ENCODE data around the gene ACYP2.

Gene ACYP2

GRCh38 chr2:54206596-54206995 lies 91.2 kb downstream of the ACYP2 start:
- Histone ChIP-seq H3K9me3 (ENCODE audit: low read length) (no peaks in the 10 kb centered on the region), H3K4me3 (ENCODE audit: low read depth in 1 of 2, low read length in 2 of 2) (no peak overlapping the region), H3K27ac (ENCODE audit: low read depth, low read length) (no peak overlapping the region)

DNA sequence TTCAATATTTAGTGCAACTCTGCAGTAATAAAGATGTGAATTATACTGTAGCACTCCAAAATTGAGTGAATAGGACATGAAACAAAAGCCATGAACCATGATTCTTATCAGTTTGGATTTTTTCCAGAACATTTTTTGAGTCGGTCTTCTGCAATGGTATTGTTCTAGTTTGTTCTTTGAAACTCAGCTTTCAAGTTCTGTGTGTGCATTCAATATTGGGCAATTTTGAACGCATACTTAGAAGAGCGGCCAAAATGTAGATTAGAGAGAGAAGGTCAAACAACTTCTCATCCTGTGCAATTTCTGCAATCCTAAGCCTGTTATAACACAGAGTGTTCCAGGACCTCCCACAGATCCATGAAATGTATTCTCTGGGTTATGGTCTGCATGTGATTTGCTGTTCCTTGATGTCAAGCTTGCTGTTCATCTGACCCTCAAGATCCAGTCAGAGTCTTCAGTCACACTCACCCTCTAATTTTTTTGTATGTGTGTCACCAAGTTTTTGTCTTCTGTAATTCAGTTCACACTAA lies 92.3 kb downstream of the ACYP2 start:
- Histone ChIP-seq H3K9ac (ENCODE audit: low read length) (no peak overlapping the region), H3K9me3 (ENCODE audit: low read length) (no peaks in the 10 kb centered on the region), H3K27me3 (ENCODE audit: control insufficient read depth in 1 of 2, insufficient read depth in 2 of 2, low read length in 2 of 2) (no peaks in the 10 kb centered on the region), H3K27ac (ENCODE audit: low read depth, low read length) (no peak overlapping the region), H3K36me3 (ENCODE audit: insufficient read depth, low read length) (no peaks in the 10 kb centered on the region), H3K4me1 (ENCODE audit: insufficient read depth, low read length) (no peaks in the 10 kb centered on the region), H3K4me3 (ENCODE audit: low read depth in 1 of 2, low read length in 2 of 2) (no peak overlapping the region)

More at GRCh38 chr2:54206596-54206995, 91.2 kb downstream of the ACYP2 start:
- Histone ChIP-seq H3K9ac (ENCODE audit: low read length) (no peak overlapping the region), H3K36me3 (ENCODE audit: insufficient read depth, low read length) (no peaks in the 10 kb centered on the region), H3K4me1 (ENCODE audit: insufficient read depth, low read length) (no peaks in the 10 kb centered on the region), H3K27me3 (ENCODE audit: control insufficient read depth in 1 of 2, insufficient read depth in 2 of 2, low read length in 2 of 2) (no peaks in the 10 kb centered on the region)

- H3K4me3 ChIP-seq (ENCODE audit: low read depth in 1 of 2, low read length in 2 of 2), result no peak overlapping the region
- H3K9me3 ChIP-seq (ENCODE audit: low read length), result no peaks in the 10 kb centered on the region
- no peaks in the 10 kb centered on the region for H3K27me3 ChIP-seq (ENCODE audit: control insufficient read depth in 1 of 2, insufficient read depth in 2 of 2, low read length in 2 of 2)
- no peaks in the 10 kb centered on the region for H3K4me1 ChIP-seq (ENCODE audit: insufficient read depth, low read length)
- H3K9ac ChIP-seq (ENCODE audit: low read length), result no peak overlapping the region
- H3K36me3 ChIP-seq (ENCODE audit: insufficient read depth, low read length), result no peaks in the 10 kb centered on the region
- H3K27ac ChIP-seq (ENCODE audit: low read depth, low read length), result no peak overlapping the region
Measured at GRCh38 chr2:54208364-54209240, 93.2 kb downstream of the ACYP2 start.

- no peaks in the 10 kb centered on the region for H3K27me3 ChIP-seq (ENCODE audit: control insufficient read depth in 1 of 2, insufficient read depth in 2 of 2, low read length in 2 of 2)
- H3K4me1 ChIP-seq (ENCODE audit: insufficient read depth, low read length), result no peaks in the 10 kb centered on the region
- no peaks in the 10 kb centered on the region for H3K36me3 ChIP-seq (ENCODE audit: insufficient read depth, low read length)
- no peak overlapping the region for H3K4me3 ChIP-seq (ENCODE audit: low read depth in 1 of 2, low read length in 2 of 2)
- no peak overlapping the region for H3K27ac ChIP-seq (ENCODE audit: low read depth, low read length)
- no peaks in the 10 kb centered on the region for H3K9me3 ChIP-seq (ENCODE audit: low read length)
- no peak overlapping the region for H3K9ac ChIP-seq (ENCODE audit: low read length)
Measured at GRCh38 chr2:54209379-54209778, 94.0 kb downstream of the ACYP2 start.

GRCh38 chr2:54212456-54212855 lies 97.0 kb downstream of the ACYP2 start:
- no peak overlapping the region for H3K9ac ChIP-seq (ENCODE audit: low read length)
- no peak overlapping the region for H3K27ac ChIP-seq (ENCODE audit: low read depth, low read length)
- no peak overlapping the region for H3K4me3 ChIP-seq (ENCODE audit: low read depth in 1 of 2, low read length in 2 of 2)
- no peaks in the 10 kb centered on the region for H3K27me3 ChIP-seq (ENCODE audit: control insufficient read depth in 1 of 2, insufficient read depth in 2 of 2, low read length in 2 of 2)
- no peaks in the 10 kb centered on the region for H3K36me3 ChIP-seq (ENCODE audit: insufficient read depth, low read length)
- H3K9me3 ChIP-seq (ENCODE audit: low read length), result peaks cover 7% of the 10 kb centered on the region
- no peaks in the 10 kb centered on the region for H3K4me1 ChIP-seq (ENCODE audit: insufficient read depth, low read length)

DNA sequence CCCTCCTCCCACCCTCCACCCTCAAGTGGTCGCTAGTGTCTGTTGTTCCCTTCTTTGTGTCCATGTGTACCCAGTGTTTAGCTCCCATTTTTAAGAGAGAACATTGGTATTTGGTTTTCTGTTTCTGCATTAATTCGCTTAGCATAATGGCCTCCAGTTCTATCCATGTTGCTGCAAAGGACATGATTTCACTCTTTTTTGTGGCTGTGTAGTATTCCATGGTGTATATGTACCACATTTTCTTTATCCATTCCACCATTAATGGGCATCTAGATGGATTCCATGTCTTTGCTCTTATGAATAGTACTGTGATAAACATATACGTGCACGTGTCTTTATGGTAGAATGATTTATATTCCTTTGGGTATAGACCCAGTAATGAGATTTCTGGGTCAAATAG lies 97.7 kb downstream of the ACYP2 start:
- peaks cover 7% of the 10 kb centered on the region for H3K9me3 ChIP-seq (ENCODE audit: low read length)
- no peaks in the 10 kb centered on the region for H3K27me3 ChIP-seq (ENCODE audit: control insufficient read depth in 1 of 2, insufficient read depth in 2 of 2, low read length in 2 of 2)
- no peaks in the 10 kb centered on the region for H3K4me1 ChIP-seq (ENCODE audit: insufficient read depth, low read length)
- H3K9ac ChIP-seq (ENCODE audit: low read length), result no peak overlapping the region
- no peak overlapping the region for H3K27ac ChIP-seq (ENCODE audit: low read depth, low read length)
- no peak overlapping the region for H3K4me3 ChIP-seq (ENCODE audit: low read depth in 1 of 2, low read length in 2 of 2)
- H3K36me3 ChIP-seq (ENCODE audit: insufficient read depth, low read length), result no peaks in the 10 kb centered on the region

- no peak overlapping the region for H3K9ac ChIP-seq (ENCODE audit: low read length)
- H3K27ac ChIP-seq (ENCODE audit: low read depth, low read length), result no peak overlapping the region
- H3K9me3 ChIP-seq (ENCODE audit: low read length), result no peaks in the 10 kb centered on the region
- H3K27me3 ChIP-seq (ENCODE audit: control insufficient read depth in 1 of 2, insufficient read depth in 2 of 2, low read length in 2 of 2), result no peaks in the 10 kb centered on the region
- no peak overlapping the region for H3K4me3 ChIP-seq (ENCODE audit: low read depth in 1 of 2, low read length in 2 of 2)
- no peaks in the 10 kb centered on the region for H3K36me3 ChIP-seq (ENCODE audit: insufficient read depth, low read length)
- H3K4me1 ChIP-seq (ENCODE audit: insufficient read depth, low read length), result peaks cover 5% of the 10 kb centered on the region
Measured at GRCh38 chr2:54224997-54225396, 109.6 kb downstream of the ACYP2 start.

GRCh38 chr2:54226260-54226659 lies 110.8 kb downstream of the ACYP2 start:
- Histone ChIP-seq H3K4me3 (ENCODE audit: low read depth in 1 of 2, low read length in 2 of 2) (no peak overlapping the region), H3K9ac (ENCODE audit: low read length) (no peak overlapping the region), H3K9me3 (ENCODE audit: low read length) (no peaks in the 10 kb centered on the region), H3K27me3 (ENCODE audit: control insufficient read depth in 1 of 2, insufficient read depth in 2 of 2, low read length in 2 of 2) (no peaks in the 10 kb centered on the region), H3K4me1 (ENCODE audit: insufficient read depth, low read length) (peaks cover 5% of the 10 kb centered on the region), H3K36me3 (ENCODE audit: insufficient read depth, low read length) (no peaks in the 10 kb centered on the region), H3K27ac (ENCODE audit: low read depth, low read length) (no peak overlapping the region)

DNA sequence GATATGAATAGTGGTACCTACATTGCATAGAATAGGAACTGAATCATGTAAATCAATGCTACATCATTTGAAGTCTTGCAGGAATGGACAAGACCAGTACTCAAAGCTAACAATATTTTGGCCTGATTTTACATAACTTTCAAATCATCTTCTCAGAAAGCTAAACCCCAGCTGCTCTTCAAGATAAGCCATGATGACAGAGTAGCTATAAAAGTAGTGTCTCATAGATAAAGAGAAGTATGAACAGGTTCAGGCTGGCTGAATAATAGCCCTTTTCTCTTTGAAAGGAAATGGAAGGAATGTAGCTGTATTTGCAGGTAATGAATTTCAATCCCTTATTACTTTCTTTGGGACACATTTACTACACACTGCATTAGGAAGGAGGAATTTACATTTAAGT lies 112.4 kb downstream of the ACYP2 start:
- H3K9ac ChIP-seq (ENCODE audit: low read length), result no peak overlapping the region

DNA sequence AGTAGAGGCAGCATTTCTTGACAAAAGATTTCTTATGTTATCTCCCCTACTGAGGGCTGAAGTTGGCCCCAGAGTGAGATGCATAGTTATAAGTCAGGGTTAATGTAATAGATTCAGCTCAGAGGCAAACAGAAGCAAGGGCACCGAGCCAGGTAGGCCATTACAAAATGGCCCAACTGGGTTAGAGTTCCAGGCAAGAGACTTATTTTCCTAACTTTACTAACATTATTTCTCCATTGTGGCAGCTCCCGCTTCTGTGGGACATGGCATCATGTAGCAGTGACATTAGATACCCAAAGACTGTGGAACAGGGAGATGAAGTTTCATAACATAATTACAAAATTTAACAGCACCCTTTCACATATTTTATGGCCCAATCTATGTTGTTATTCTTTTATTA lies 113.5 kb downstream of the ACYP2 start:
- no peaks in the 10 kb centered on the region for H3K27me3 ChIP-seq (ENCODE audit: control insufficient read depth in 1 of 2, insufficient read depth in 2 of 2, low read length in 2 of 2)
- H3K4me1 ChIP-seq (ENCODE audit: insufficient read depth, low read length), result peaks cover 5% of the 10 kb centered on the region
- H3K9ac ChIP-seq (ENCODE audit: low read length), result no peak overlapping the region
- H3K27ac ChIP-seq (ENCODE audit: low read depth, low read length), result no peak overlapping the region
- H3K36me3 ChIP-seq (ENCODE audit: insufficient read depth, low read length), result no peaks in the 10 kb centered on the region
- H3K9me3 ChIP-seq (ENCODE audit: low read length), result no peaks in the 10 kb centered on the region
- no peak overlapping the region for H3K4me3 ChIP-seq (ENCODE audit: low read depth in 1 of 2, low read length in 2 of 2)

More for the DNA sequence above, 112.4 kb downstream of the ACYP2 start:
- H3K36me3 ChIP-seq (ENCODE audit: insufficient read depth, low read length), result no peaks in the 10 kb centered on the region
- H3K4me3 ChIP-seq (ENCODE audit: low read depth in 1 of 2, low read length in 2 of 2), result no peak overlapping the region
- H3K27ac ChIP-seq (ENCODE audit: low read depth, low read length), result no peak overlapping the region
- H3K27me3 ChIP-seq (ENCODE audit: control insufficient read depth in 1 of 2, insufficient read depth in 2 of 2, low read length in 2 of 2), result no peaks in the 10 kb centered on the region
- H3K4me1 ChIP-seq (ENCODE audit: insufficient read depth, low read length), result peaks cover 5% of the 10 kb centered on the region
- H3K9me3 ChIP-seq (ENCODE audit: low read length), result no peaks in the 10 kb centered on the region

GRCh38 chr2:54233832-54234649 lies 118.6 kb downstream of the ACYP2 start:
- no peaks in the 10 kb centered on the region for H3K27me3 ChIP-seq (ENCODE audit: control insufficient read depth in 1 of 2, insufficient read depth in 2 of 2, low read length in 2 of 2)
- H3K27ac ChIP-seq (ENCODE audit: low read depth, low read length), result no peak overlapping the region
- H3K9ac ChIP-seq (ENCODE audit: low read length), result no peak overlapping the region
- no peaks in the 10 kb centered on the region for H3K4me1 ChIP-seq (ENCODE audit: insufficient read depth, low read length)
- H3K9me3 ChIP-seq (ENCODE audit: low read length), result no peaks in the 10 kb centered on the region
- H3K36me3 ChIP-seq (ENCODE audit: insufficient read depth, low read length), result no peaks in the 10 kb centered on the region
- H3K4me3 ChIP-seq (ENCODE audit: low read depth in 1 of 2, low read length in 2 of 2), result no peak overlapping the region

Measured in muscle layer of colon (tissue), 2 donors.